Middle frontal gyrus (tissue), 1 donor: ENCODE measurements around the gene ALKAL2.

Source experiments
- DNase-seq: peaks from one replicate; pipeline ENCODE4 v3.0.0-alpha.2; 2015; ENCODE audit warnings: low spot score; ENCODE audit errors: extremely low spot score

Gene ALKAL2

DNA sequence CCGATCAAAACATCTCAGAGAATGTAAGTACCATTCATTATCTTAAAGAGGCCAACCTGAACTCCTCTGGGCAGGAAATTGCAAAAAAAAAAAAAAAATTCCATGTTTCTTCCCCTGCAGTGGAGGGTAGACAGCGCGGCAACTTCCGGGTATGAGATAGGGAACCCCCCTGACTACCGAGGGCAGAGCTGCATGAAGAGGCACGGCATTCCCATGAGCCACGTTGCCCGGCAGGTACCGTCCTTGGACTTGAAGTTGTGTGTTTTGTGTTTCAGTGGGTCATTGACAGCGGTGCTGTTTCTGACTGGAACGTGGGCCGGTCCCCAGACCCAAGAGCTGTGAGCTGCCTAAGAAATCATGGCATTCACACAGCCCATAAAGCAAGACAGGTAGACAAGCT, 16.0 kb downstream of the ALKAL2 start:
- DNase-seq = no peak

DNA sequence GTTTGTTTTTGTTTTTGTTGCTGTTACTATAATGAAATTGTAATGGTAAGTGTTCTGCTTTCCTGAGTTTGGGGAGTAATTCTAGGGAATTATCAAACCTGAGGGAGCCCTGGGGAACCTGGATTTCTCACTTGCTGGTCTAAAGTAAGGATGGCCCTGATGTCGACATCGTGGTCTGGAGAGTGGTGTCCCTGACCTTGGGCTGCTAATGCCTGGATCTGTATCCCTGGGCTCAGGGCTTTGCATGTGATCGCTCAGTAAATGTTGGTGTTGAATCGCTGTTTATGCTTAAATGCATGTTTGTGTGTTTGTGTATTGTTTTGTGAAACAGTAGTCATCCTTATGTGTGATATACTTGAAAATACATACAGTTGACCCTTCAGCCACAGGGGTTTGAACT, 17.0 kb downstream of the ALKAL2 start:
- DNase-seq = no peak

DNA sequence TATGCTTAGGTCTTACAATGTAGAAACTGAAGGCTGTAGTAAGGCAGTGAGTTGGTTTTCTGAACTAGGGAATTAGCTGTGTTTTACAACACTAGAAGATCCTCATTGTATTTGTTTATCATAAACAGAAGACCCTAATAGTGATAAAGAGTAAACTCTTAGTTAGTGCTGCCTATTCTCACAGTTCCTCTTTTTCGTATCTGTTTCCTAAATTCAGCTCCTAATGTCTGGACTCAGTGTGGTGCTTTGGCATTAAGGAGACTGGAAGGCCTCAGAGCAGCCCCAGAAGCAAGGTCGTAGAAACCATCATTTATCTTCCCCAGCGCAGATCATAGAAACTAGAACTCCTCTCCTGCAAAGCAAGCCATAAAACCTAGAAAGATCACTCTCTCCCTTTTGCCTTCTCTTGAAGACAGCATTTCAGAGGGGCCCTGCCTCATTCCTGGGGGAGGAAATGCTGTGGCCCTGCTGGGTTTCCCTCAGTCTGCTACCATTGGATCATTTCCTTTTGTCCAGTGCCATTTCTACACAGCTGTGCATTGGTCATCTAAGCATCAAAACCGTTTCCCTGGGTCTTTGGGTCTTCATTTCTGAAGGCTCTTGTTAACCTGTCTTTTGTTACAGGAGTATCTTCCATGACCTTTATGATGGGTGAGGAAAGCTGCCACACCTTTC, 18.4 kb downstream of the ALKAL2 start:
- no peak for DNase-seq

DNA sequence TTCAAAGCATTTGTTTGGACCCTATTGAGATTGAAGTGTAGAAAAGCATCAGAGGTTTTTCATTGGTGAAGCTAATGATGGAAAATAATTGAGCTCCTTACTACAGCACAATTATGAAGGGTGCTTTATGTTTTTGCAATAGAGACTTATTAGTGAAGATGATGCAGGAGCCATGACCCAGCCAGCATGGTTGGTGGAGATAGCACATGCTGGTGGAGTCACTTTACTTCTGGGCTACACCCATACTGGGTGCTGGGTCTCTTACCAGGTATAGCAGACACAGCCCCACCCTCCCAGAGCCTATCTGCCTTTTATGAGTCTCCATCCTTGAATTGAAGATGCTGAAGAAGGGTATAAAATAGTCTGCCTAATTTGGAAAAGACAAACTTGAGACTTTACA, 19.6 kb downstream of the ALKAL2 start:
- no peak for DNase-seq

DNA sequence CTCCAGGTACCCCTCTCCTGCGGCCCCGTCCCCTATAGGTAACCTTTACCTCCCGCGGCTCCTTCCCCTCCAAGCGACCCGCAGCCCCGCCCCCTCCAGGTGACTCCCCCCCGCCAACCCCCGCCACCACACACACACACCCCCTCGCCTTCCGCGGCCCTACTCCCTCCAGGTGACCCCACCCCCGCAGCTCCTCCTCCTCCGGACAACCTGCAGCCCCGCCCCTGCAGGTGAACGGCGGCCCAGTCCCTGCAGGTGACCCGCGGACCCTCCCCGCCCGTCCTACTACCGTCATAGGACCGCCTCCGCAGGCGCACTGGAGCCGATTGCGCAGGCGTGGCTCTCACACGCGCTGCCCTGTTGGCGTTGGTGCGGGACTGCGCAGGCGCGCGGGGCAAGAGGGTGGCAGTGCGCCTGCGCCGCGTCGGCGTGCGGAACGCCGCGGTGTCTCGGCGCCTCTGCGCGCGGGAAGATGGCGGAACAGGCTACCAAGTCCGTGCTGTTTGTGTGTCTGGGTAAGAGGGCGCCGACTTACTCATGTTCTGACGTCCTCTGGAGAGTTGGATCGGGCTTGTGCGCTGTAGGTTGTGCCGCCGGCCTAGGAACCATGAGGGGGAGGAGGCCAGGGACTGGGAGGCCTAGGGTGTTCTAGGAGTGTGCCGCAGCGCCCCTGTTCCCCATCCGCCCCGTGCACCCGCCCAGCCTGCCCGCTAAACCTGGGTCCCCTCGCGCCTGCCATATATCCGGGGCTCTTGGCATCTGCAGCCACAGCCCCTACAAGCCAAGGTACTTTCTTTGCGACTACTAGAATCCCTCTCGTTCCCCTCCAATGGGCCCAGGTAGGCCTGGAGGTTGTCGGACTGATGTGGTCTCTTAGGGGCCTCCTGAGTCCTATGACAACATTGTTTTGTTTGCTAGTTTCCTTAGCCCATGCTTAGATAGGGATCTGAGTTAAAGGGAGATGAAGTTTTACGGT, 23.1 kb downstream of the ALKAL2 start, which contains the start of gene ACP1:
TSS of gene ACP1 (plus strand) at position 455 of the 976 bp plus-strand sequence. CDS start at position 473, 18 bp downstream.
- peak; percentile 96 for DNase-seq

DNA sequence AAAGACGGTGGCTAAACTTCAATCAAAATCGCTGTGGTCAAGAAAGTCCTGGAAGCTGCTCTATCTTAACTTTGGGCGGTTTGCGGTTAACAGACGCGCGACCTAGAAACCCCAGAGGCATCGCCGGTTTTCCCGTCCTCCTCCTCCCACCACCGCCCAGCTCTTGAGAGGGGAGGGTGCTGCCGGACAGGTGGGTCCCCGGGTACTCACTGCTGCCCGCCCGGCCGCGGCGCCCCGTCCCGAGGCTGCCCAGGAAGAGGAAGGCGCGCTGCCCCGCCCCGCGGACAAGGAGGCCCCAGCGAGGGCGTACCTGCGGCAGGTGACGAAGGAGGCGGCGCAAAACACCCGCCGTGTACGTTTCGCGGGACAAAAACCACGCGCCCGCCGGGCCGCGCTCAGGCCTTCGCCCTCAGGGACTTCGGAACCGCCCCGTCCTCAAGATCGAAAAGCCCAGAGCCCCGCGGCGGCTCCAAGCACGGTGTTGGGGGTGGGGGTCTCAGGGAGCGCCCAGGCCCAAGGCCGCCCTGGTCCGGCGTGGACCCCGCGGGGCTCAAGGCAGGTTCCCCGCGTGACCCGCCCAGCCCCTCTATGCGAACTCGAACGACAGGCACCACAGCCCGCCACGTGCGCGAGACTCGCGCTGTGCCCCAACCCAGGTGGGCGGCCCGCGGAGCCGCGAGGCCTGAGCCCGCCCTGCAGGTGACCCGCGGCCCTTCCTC, 24.0 kb downstream of the ALKAL2 start, which contains the start of gene SH3YL1:
TSS of gene SH3YL1 (minus strand) at position 259 of the 719 bp plus-strand sequence. CDS start at position 211, 48 bp downstream.
- no peak for DNase-seq

DNA sequence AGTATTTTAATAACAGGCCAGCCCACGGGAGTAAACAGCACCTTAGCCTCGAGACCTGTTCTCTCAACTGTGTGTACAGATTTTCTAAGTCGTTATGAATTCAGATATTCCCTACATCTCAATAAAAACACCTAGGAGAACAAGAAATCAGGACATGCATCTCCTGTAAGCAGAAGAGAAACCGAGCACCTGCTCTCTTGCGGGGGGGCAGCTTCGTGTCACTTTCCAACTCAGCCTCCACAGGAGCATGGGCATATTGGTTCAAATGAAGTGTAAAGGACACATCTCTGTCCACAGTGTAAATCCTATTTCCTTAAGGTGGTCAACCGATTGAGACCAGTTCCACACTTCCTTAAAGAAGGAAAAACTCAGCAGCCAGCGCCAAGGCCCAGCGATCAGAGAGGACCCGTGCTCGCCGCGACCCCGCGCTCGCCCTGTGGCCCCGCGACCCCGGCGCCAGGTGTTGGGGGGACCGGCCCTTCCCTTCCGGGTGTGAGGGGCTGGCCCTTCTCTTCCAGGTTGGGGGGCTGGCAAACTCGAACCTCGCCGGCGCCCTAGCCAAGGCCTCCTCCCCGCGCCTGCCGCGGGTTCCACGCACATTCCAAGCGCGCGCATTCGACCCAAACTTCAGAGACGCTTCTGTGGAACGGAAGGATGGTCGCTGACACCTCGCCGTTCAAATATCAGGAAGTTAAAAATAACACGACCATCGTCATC, 24.7 kb downstream of the ALKAL2 start:
- DNase-seq = no peak

DNA sequence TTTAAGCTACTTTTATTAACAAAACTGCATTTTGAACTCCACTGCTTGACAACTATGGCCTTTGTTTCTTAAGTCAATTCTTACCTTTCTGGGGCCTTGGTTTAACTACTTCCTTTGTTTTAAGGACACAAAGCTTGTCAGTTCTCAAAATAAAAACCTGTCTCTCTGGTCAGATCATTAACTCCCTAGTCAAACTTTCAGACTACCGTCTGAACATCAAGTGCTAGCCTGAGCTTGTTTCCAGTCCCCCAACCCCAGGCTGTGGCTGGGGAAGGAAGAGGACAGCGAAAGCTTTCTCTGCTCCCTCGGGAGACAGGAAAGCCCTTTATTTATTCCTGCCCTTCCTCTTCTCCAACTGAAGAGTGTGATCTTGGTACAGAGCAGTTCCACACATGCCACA, 25.8 kb downstream of the ALKAL2 start:
- DNase-seq = no peak

DNA sequence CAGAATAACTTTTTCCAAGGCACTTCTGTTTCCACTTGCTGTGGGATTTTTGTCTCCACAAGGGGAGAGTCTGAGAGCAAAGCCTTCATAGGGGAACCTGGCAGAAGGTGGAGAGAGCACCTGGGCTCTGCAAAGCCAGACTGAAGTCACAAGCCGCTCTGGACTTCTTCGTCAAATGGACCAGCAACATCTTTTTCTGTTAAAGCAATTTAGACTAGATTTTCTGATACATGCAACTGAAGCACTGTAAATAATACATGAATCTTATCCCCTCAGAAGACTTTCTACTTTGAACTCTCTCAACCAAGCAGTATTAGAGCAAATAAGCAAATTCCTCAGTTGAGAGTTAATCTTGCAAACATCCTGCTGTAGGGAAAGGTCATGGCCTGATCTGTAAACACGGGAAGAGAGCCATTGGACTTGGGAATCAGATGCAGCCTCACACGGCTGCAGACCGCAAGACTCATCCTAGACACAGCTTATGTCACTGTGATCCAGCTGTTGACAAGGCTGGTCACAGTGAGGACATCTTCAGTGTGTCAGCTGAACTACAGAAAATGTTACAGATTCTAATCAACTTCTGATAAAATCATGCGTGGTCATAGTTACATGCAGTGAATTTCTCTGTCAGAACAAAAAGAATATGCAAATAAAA, 27.3 kb downstream of the ALKAL2 start:
- DNase-seq = no peak

DNA sequence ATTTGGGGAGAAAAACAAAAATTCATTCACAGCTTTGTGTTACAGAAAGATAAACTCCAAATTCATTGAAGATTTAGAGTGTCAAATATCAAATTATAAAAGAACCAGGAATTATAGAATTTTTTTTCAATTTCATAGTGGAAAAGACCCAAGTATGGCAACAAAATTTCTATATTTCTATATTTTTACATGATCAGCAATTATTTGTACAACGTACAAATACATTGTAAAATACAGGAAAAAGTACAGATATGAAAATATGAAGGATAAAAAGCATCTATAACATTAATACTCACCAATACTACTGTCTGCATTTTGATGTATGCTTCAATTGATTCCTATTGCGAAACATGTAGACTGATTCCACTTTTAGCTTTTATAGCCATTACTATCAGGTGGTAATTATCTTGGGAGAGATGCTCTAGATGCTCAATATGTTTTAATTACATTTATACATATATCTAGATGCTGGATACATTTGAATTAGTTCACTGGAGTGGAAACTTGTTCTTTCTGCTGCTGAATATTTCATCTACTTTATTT, 28.0 kb downstream of the ALKAL2 start:
- no peak for DNase-seq

DNA sequence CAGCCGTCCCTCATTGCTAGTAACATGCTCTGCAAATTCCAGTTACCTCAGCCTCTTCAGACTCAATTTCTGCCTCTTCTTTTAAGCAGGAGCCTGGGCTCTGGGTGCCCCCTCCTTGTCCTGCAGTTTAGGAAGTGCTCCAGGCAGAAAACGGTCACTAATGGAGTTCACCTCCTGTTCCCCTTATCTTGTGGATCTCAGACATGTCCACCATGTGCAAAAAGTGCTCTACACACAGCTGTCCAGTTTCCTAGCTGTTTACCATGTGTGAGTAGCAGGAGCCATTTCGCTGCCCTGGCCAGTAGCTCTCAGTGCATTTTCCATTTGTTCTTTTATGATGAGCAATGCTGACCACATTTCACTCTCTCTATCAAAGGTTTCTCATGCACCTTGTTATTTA, 29.0 kb downstream of the ALKAL2 start:
- DNase-seq = no peak

DNA sequence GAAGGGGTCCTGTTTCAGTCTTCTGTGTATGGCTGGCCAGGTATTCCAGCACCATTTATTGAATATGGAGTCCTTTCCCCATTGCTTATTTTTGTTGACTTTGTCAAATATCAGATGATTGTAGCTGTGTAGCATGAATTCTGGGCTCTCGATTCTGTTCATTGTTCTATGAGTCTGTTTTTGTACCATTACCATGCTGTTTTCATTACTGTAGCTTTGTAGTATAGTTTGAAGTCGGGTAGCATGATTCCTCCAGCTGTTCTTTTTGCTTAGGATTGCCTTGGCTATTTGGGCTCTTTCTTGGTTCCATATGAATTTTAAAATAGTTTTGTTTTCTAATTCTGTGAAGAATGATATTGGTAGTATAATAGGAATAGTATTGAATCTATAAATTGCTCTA, 30.0 kb downstream of the ALKAL2 start:
- no peak for DNase-seq

DNA sequence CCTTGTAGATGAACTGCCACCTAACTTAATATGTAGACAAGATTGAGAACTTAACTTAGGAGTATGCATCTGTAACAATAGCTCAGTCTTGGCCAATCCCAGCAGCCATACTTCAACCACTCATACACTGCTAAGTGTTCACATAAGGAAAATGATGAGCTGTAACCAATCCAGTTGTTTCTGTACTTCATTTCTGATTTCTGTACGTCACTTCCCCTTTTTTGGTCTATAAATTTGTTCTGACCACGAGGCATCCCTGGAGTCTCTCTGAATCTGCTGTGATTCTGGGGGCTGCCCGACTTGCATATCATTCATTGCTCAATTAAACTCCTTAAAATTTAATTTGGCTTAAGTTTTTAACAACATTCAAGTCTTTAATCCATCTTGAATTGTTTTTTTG, 30.5 kb downstream of the ALKAL2 start:
- DNase-seq = no peak

DNA sequence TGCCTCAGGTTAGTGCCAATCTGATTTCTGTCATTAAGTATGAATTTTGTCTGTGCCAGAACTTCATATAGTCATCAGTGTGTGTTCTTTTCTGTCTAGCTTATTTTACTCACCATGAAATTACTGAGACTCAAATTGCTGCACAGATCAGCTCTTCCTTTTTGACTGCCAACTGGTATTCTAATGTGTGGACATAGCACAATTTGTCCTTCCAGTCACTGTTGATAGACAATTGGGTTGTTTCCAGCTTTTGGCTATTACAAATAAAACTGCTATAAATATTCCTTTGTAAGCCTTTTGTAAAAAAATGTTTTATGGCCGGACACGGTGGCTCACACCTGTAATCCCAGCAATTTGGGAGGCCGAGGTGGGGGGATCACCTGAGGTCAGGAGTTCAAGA, 31.8 kb downstream of the ALKAL2 start:
- DNase-seq = no peak

DNA sequence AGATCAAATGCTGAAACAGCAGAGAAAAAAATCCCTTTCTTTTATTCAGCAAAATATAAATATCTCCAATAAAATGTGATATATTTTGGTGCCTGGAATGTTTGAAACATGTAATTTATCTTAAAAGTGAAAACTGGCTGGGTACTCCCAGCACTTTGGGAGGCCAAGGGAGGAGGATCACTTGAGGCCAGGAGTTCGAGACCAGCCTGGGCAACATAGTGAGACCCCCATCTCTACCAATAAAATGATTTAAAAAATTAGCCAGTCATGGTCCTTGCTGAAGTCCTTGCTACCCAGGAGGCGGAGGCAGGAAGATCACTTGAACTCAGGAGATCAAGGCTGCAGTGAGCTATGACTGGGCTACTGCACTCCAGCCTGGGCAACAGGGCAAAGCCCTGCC, 32.7 kb downstream of the ALKAL2 start:
- no peak for DNase-seq

DNA sequence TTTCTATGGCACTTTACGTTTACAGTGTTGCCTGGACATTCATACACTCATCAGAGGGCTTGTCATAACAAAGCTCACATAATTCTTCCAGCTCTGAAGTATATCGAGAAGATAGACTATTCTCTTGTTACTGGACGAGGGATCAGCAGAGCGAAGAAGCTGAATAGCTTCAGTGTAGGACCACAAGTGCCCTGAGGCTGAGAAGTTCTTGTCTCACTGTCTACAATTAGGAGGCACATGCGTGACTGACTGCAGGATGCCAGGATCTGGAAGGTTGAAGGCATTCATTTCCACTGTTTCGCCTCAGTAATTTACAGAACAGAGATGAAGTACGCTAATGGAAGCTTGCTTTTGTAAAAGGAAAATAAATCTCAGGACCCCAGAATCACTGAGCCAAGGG, 33.6 kb downstream of the ALKAL2 start:
- no peak for DNase-seq

DNA sequence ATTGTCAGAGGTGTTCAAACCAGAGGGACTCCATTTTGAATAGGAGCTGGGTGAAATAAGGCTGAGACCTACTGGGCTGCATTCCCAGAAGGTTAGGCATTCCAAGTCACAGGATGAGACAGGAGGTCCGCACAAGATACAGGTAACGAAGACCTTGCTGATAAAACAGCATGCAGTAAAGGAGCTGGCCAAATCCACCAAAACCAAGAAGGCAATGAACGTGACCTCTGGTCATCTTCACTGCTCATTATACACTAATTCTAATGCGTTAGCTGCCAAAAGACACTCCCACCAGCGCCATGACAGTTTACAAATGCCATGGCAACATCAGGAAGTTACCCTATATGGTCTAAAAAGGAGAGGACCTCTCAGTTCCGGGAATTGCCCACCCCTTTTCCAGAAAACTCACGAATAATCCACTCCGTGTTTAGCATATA, 34.7 kb downstream of the ALKAL2 start:
- no peak for DNase-seq

DNA sequence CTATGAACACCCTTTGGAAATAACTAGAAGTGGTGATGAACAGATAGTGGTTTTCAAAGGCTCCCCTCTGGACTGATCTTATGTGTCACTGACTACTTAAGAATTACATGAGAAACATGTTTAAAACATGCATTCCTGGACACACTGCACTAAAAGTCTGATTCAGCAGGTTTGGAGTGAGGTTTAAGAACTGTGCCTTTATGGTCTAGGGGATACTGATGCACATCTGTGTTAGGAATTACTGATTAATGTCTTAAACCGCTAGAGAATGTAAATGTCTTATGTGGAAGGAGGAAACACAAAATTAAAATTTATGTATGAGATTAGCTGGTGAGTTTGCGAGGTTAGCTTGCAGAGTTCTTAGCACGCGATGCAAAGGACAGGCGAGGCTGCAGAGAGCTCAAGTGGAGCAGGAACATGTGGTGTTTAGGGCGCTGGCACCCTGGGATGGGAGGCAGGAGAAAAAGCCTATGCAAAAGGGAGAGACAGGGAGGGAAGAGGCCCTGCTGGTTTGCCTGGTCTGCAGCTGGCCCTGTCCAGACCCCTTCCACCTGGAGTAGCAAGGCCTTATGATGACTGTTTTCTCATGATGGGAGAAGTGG, 35.8 kb downstream of the ALKAL2 start:
- DNase-seq = no peak

DNA sequence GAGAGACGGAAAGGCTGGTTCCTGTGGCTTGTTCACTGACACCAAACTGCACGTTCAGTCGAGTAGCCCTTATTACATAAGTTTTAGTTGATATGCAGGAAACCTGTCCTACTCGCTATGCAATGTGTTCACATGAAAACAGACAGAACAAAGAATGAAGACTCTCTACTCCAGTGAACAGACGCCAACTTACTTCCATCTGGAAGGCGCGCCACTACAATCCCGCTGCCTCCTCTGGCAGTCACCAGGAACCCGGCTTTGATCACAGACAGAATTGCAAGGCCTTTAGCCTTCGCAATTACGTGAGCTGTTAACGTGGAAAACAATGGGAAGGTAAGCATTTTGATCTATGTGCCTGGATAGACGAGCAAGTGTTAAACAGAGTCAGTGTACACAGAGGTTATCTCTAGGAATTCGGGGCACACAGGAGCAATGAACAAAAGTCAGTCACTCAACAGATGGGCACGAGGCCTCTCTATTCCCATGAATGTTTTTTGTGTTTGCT, 38.3 kb downstream of the ALKAL2 start:
- DNase-seq = no peak

DNA sequence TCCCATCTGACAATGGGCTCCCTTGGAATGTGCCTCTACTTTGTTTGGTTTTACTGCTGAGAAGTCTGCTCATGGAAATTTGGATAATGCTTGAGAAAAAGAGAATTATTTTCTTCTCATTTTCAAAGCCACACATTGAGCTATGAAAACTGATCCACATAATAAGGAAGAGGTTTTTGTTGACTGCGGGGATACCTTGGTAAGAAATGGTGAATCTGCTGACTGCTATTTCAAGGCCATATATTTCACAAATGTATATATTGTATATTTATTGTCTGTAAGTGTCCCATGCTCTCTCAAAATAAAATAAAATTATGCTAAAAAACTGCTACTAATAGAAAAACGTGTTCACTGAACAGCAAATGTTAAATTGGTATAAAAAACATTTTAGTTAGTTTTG, 39.2 kb downstream of the ALKAL2 start:
- no peak for DNase-seq
